Gastrocnemius medialis (tissue), 4 donors: Measurements from ENCODE around the gene SORL1. TPM values are rescaled to one million over a fixed set of nuclear protein-coding genes. Genes with fewer than 3 reads are reported as not detected.

ENCODE experiments used
- ATAC-seq, 2 donors: fragments of 150-250 bp; one replicate each; pipeline ENCODE4 v1.9.1; 2016
- DNase-seq, 2 donors: peaks; one replicate each; pipeline ENCODE4 v3.0.0-alpha.2; 2019
- H3K27ac ChIP-seq, 4 donors: fragments of 200-600 bp; sonication (generic); 1 replicate in 1 of 4; 2 replicates in 3 of 4; pipeline ENCODE4 v1.5.1; 2016 to 2018; ENCODE audit warnings: mild to moderate bottlenecking in 2 of 4, moderate library complexity in 1 of 4
- H3K27me3 ChIP-seq, 3 donors: fragments of 200-600 bp; sonication (generic) in 2 of 3; 1 replicate in 1 of 3; 2 replicates in 2 of 3; pipeline versions ENCODE4 v1.5.1 to v1.6.0; 2016 to 2019; ENCODE audit warnings: mild to moderate bottlenecking in 1 of 3, moderate library complexity in 1 of 3
- H3K36me3 ChIP-seq, 2 donors: fragments of 200-600 bp; sonication (generic) in 1 of 2; one replicate each; pipeline ENCODE4 v1.5.1; 2017 to 2018
- H3K4me1 ChIP-seq, 2 donors: fragments of 200-600 bp; sonication (generic) in 1 of 2; one replicate each; pipeline ENCODE4 v1.5.1; 2016 to 2017; ENCODE audit warnings: mild to moderate bottlenecking in 2 of 2
- H3K4me3 ChIP-seq, 4 donors: fragments of 200-600 bp; sonication (generic) in 3 of 4; 1 replicate in 1 of 4; 2 replicates in 3 of 4; pipeline ENCODE4 v1.5.1; 2016 to 2019; ENCODE audit warnings: mild to moderate bottlenecking in 2 of 4
- H3K9me3 ChIP-seq, 3 donors: fragments of 200-600 bp; sonication (generic) in 2 of 3; 1 replicate in 1 of 3; 2 replicates in 2 of 3; pipeline ENCODE4 v1.5.1; 2016 to 2019
- POLR2A ChIP-seq, 2 donors: fragments of 450-650 bp; IDR thresholded peaks; one replicate each; pipeline ENCODE4 v1.6.1; 2017; ENCODE audit warnings: antibody characterized with exemption in 2 of 2, mild to moderate bottlenecking in 2 of 2, moderate library complexity in 2 of 2
- in situ Hi-C, 4 donors: fragments of 200-750 bp; cut with MboI; loops; one replicate each; pipeline versions ENCODE4 v1.15.0 to v1.8.0; 2017; ENCODE audit warnings: low sequenced_read_pairs in 4 of 4
- intact Hi-C: fragments of 100-400 bp; cut with DNase I; formaldehyde crosslinking; loops from one replicate; pipeline ENCODE4 v1.15.1; 2023; ENCODE audit warnings: low total_unique reads
- total RNA-seq, 4 donors: library from RNA; depleted of rRNA; stranded (reverse); fragments of >200 nt; gene quantifications; one replicate each; pipeline versions ENCODE4 v1.1.0 to v1.2.3, GENCODE V29; 2016
- TF ChIP-seq, protein P1 (sequence below), 5 experiments: fragments of 450-650 bp in 3 of 5; fragments of 200-600 bp in 2 of 5; sonication (generic) in 2 of 5; IDR thresholded peaks in 4 of 5; conservative IDR thresholded peaks in 1 of 5; 1 replicate in 4 of 5; 2 replicates in 1 of 5; pipeline ENCODE4 v1.5.1; 2016 to 2019; ENCODE audit warnings: antibody characterized with exemption in 5 of 5, mild to moderate bottlenecking in 3 of 5, moderate library complexity in 3 of 5

SORL1 gene
- total RNA-seq, 4 donors from 2014 or later, result 0.78 to 2.7 (median 2.3) TPM

- no peak for TF ChIP-seq POLR2A (IDR thresholded peaks at IDR 0.05)
- TF ChIP-seq, protein P1, sequence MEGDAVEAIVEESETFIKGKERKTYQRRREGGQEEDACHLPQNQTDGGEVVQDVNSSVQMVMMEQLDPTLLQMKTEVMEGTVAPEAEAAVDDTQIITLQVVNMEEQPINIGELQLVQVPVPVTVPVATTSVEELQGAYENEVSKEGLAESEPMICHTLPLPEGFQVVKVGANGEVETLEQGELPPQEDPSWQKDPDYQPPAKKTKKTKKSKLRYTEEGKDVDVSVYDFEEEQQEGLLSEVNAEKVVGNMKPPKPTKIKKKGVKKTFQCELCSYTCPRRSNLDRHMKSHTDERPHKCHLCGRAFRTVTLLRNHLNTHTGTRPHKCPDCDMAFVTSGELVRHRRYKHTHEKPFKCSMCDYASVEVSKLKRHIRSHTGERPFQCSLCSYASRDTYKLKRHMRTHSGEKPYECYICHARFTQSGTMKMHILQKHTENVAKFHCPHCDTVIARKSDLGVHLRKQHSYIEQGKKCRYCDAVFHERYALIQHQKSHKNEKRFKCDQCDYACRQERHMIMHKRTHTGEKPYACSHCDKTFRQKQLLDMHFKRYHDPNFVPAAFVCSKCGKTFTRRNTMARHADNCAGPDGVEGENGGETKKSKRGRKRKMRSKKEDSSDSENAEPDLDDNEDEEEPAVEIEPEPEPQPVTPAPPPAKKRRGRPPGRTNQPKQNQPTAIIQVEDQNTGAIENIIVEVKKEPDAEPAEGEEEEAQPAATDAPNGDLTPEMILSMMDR (IDR thresholded peaks at IDR 0.05 in 4 of 5, conservative IDR thresholded peaks at IDR 0.05 in 1 of 5), result no peak
- Histone ChIP-seq H3K27ac (no peak overlapping the region), H3K4me3 (no peak overlapping the region), H3K27me3 (no peaks in the 10 kb centered on the region), H3K4me1 (peaks cover 3 to 10% of the 10 kb centered on the region in 2 donors), H3K9me3 (no peaks in the 10 kb centered on the region), H3K36me3 (no peaks in the 10 kb centered on the region)
- intact Hi-C loops (no loop called here), in situ Hi-C loops (no loop called here)
- ATAC-seq (no peak), DNase-seq (no peak)
Observed at GRCh38 chr11:121626507-121626875, 174.4 kb downstream of the SORL1 start.

DNA sequence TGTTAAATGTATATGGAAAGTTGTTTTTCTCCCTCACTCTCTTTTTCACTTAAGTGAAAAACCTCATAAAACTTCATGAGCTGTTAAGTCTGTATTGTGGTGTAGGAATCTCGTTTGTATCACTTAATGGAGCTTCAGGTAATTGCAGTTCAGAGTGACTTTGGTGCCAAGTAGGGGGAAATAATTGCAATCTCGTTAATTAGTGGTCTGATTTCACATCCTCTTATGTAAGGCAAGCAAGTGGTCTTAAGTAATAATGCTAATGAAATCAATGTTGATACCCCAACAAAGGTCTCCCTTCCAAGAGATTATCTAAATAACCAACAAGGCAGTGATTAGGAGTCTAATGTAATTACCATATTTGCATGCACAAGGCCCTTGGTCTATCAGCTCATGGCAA, 174.9 kb downstream of the SORL1 start:
- H3K36me3 ChIP-seq, result no peaks in the 10 kb centered on the region
- intact Hi-C loops (no loop called here), in situ Hi-C loops (no loop called here)
- H3K27me3 ChIP-seq, result no peaks in the 10 kb centered on the region
- ATAC-seq (no peak), DNase-seq (no peak)
- TF ChIP-seq POLR2A (IDR thresholded peaks at IDR 0.05), result no peak
- TF ChIP-seq, protein P1 (IDR thresholded peaks at IDR 0.05 in 4 of 5, conservative IDR thresholded peaks at IDR 0.05 in 1 of 5), result no peak
- no peak overlapping the region for H3K4me3 ChIP-seq
- H3K27ac ChIP-seq, result no peak overlapping the region
- H3K9me3 ChIP-seq, result no peaks in the 10 kb centered on the region
- H3K4me1 ChIP-seq, result peaks cover 3 to 10% of the 10 kb centered on the region in 2 donors

DNA sequence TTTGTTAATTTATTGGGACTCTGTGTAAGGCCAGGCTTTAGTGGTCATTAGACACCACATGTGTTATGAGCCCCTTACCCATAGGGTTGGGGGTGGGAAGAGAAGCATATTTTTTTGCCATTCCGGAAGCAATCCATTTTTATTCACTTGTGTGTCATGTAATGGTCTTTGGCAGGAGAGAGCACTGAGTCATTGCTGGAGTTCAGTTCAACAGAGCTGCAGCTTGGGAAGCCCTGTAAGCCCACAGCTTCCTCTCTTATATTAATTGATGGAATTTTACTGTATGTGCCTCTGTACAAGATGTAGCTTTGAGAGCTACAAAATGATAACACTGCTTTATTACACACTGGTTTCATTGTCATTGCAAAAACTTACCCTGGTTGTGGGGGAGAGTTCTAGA, 177.9 kb downstream of the SORL1 start:
- intact Hi-C loops, result no loop called here
- Histone ChIP-seq H3K9me3 (no peaks in the 10 kb centered on the region), H3K27ac (no peak overlapping the region), H3K4me1 (peaks cover 3 to 10% of the 10 kb centered on the region in 2 donors), H3K27me3 (no peaks in the 10 kb centered on the region), H3K4me3 (no peak overlapping the region), H3K36me3 (no peaks in the 10 kb centered on the region)
- DNase-seq (no peak), ATAC-seq (no peak)
- in situ Hi-C loops, result no loop called here
- TF ChIP-seq, protein P1 (IDR thresholded peaks at IDR 0.05 in 4 of 5, conservative IDR thresholded peaks at IDR 0.05 in 1 of 5), result no peak
- no peak for TF ChIP-seq POLR2A (IDR thresholded peaks at IDR 0.05)

- in situ Hi-C loops (no loop called here), intact Hi-C loops (no loop called here)
- H3K36me3 ChIP-seq, result no peaks in the 10 kb centered on the region
- no peak overlapping the region for H3K4me3 ChIP-seq
- H3K27ac ChIP-seq, result no peak overlapping the region
- TF ChIP-seq POLR2A (IDR thresholded peaks at IDR 0.05), result no peak
- TF ChIP-seq, protein P1 (IDR thresholded peaks at IDR 0.05 in 4 of 5, conservative IDR thresholded peaks at IDR 0.05 in 1 of 5), result no peak
- no peaks in the 10 kb centered on the region for H3K27me3 ChIP-seq
- ATAC-seq (no peak), DNase-seq (no peak)
- H3K9me3 ChIP-seq, result no peaks in the 10 kb centered on the region
- peaks cover 0 to 4% of the 10 kb centered on the region in 2 donors for H3K4me1 ChIP-seq
Observed at GRCh38 chr11:121631456-121631855, 179.3 kb downstream of the SORL1 start.

GRCh38 chr11:121634273-121634672, 182.2 kb downstream of the SORL1 start:
- H3K27ac ChIP-seq, result no peak overlapping the region
- no peaks in the 10 kb centered on the region for H3K4me1 ChIP-seq
- in situ Hi-C loops (no loop called here), intact Hi-C loops (no loop called here)
- no peak for ATAC-seq
- H3K27me3 ChIP-seq, result no peaks in the 10 kb centered on the region
- H3K4me3 ChIP-seq, result no peak overlapping the region
- H3K9me3 ChIP-seq, result no peaks in the 10 kb centered on the region
- TF ChIP-seq, protein P1 (IDR thresholded peaks at IDR 0.05 in 4 of 5, conservative IDR thresholded peaks at IDR 0.05 in 1 of 5), result no peak
- no peak for TF ChIP-seq POLR2A (IDR thresholded peaks at IDR 0.05)
- H3K36me3 ChIP-seq, result no peaks in the 10 kb centered on the region
- no peak for DNase-seq
